HepG2 (cell line): ENCODE data around the gene GHRHR. TPM values are rescaled to one million over a fixed set of nuclear protein-coding genes. Genes with fewer than 3 reads are reported as not detected.

Experiments used
- CERS6 ChIP-seq: sonication (generic); formaldehyde crosslinking; IDR thresholded peaks from 2 replicates; pipeline ENCODE4 v1.5.0; 2020; ENCODE audit warnings: missing genetic modification reagents
- CREB1 ChIP-seq, 2 experiments: fragments of 450-650 bp in 1 of 2; IDR thresholded peaks; 2 replicates each; pipeline ENCODE4 v1.6.1; 2016 to 2017; ENCODE audit warnings: control low read depth in 1 of 2, mild to moderate bottlenecking in 1 of 2, missing compliant biosample characterization in 1 of 2, missing genetic modification characterization in 1 of 2
- ERF ChIP-seq: IDR thresholded peaks from 2 replicates; pipeline ENCODE4 v1.6.1; 2018; ENCODE audit warnings: missing biosample characterization, missing genetic modification reagents
- HHEX ChIP-seq: IDR thresholded peaks from 2 replicates; pipeline ENCODE4 v1.6.1; 2016; ENCODE audit warnings: control low read depth
- HOXD1 ChIP-seq: sonication (generic); formaldehyde crosslinking; IDR thresholded peaks from 2 replicates; pipeline ENCODE4 v1.5.0; 2020; ENCODE audit warnings: missing genetic modification reagents
- IKZF5 ChIP-seq: IDR thresholded peaks from 2 replicates; pipeline ENCODE4 v1.6.1; 2018; ENCODE audit warnings: missing genetic modification reagents, mild to moderate bottlenecking, missing compliant biosample characterization
- KDM2A ChIP-seq: sonication (generic); formaldehyde crosslinking; IDR thresholded peaks from 2 replicates; pipeline ENCODE4 v1.4.0; 2020; ENCODE audit warnings: low read depth, missing genetic modification reagents, borderline replicate concordance
- KDM5A ChIP-seq: fragments of 200-600 bp; sonication (generic); IDR thresholded peaks from 2 replicates; pipeline ENCODE4 v1.7.0; 2018; ENCODE audit warnings: antibody characterized with exemption, mild to moderate bottlenecking, low read length, borderline replicate concordance
- MED13 ChIP-seq: sonication (generic); formaldehyde crosslinking; IDR thresholded peaks from 2 replicates; pipeline ENCODE4 v1.5.0; 2020; ENCODE audit warnings: missing genetic modification reagents
- NR2F1 ChIP-seq, 2 experiments: fragments of 450-650 bp in 1 of 2; formaldehyde crosslinking in 1 of 2; IDR thresholded peaks; 2 replicates each; pipeline versions ENCODE4 v1.5.0 to v1.6.1; 2016 to 2020; ENCODE audit warnings: mild to moderate bottlenecking in 1 of 2, missing compliant biosample characterization in 1 of 2, missing genetic modification reagents in 1 of 2, moderate library complexity in 1 of 2
- PATZ1 ChIP-seq: sonication (generic); formaldehyde crosslinking; IDR thresholded peaks from 2 replicates; pipeline ENCODE4 v1.4.0; 2020; ENCODE audit warnings: missing genetic modification reagents
- POLR2AphosphoS5 ChIP-seq: IDR thresholded peaks from 2 replicates; pipeline ENCODE4 v1.6.1; 2012; ENCODE audit warnings: low read depth, low read length
- RFXAP ChIP-seq: sonication (generic); formaldehyde crosslinking; IDR thresholded peaks from 2 replicates; pipeline ENCODE4 v1.4.0; 2020; ENCODE audit warnings: missing genetic modification reagents, borderline replicate concordance
- RNF2 ChIP-seq: fragments of 450-650 bp; conservative IDR thresholded peaks from 2 replicates; pipeline ENCODE4 v1.6.1; 2016; ENCODE audit warnings: low read depth
- SIX1 ChIP-seq: sonication (generic); formaldehyde crosslinking; IDR thresholded peaks from 2 replicates; pipeline ENCODE4 v1.4.0; 2020; ENCODE audit warnings: missing genetic modification reagents, borderline replicate concordance
- SOX5 ChIP-seq: IDR thresholded peaks from 2 replicates; pipeline ENCODE4 v1.6.1; 2016; ENCODE audit warnings: borderline replicate concordance
- SP5 ChIP-seq: IDR thresholded peaks from 2 replicates; pipeline ENCODE4 v1.6.1; 2016; ENCODE audit warnings: low read depth, borderline replicate concordance
- ZBTB46 ChIP-seq: sonication (generic); formaldehyde crosslinking; IDR thresholded peaks from 2 replicates; pipeline ENCODE4 v1.4.0; 2020; ENCODE audit warnings: mild to moderate bottlenecking, missing genetic modification reagents, borderline replicate concordance
- ZFP91 ChIP-seq: sonication (generic); formaldehyde crosslinking; IDR thresholded peaks from 2 replicates; pipeline ENCODE4 v1.9.0; 2022; ENCODE audit warnings: missing genetic modification reagents, mild to moderate bottlenecking, borderline replicate concordance
- ZNF263 ChIP-seq: sonication (generic); formaldehyde crosslinking; IDR thresholded peaks from 2 replicates; pipeline ENCODE4 v1.4.0; 2020; ENCODE audit warnings: missing genetic modification reagents
- ZNF652 ChIP-seq: IDR thresholded peaks from 2 replicates; pipeline ENCODE4 v1.6.1; 2016; ENCODE audit warnings: low read depth, borderline replicate concordance
- ZNF709 ChIP-seq: sonication (generic); formaldehyde crosslinking; IDR thresholded peaks from 2 replicates; pipeline ENCODE4 v1.5.0; 2020; ENCODE audit warnings: mild to moderate bottlenecking, missing genetic modification reagents
- ZNF83 ChIP-seq: sonication (generic); formaldehyde crosslinking; IDR thresholded peaks from 2 replicates; pipeline ENCODE4 v1.4.0; 2020; ENCODE audit warnings: missing genetic modification reagents, mild to moderate bottlenecking, borderline replicate concordance
- polyA plus RNA-seq, 8 experiments: library from polyadenylated mRNA; depleted of rRNA in 3 of 8; stranded (reverse) in 7 of 8; unstranded in 1 of 8; fragments of >200 nt; fragmentation: Illumina TruSeq in 4 of 8; extraction: Trizol in 4 of 8; gene quantifications; 2 replicates each; pipeline versions ENCODE4 v1.2.1 to v1.2.3, GENCODE V29; 2011 to 2016; ENCODE audit warnings: low read depth in 4 of 8, missing spikeins in 1 of 8, mixed read lengths in 1 of 8; ENCODE audit not compliant: insufficient read depth in 1 of 8
- total RNA-seq, 5 experiments: library from RNA; depleted of rRNA; stranded (reverse); fragments of >200 nt; fragmentation: Illumina TruSeq; extraction: Trizol; gene quantifications; 2 replicates each; pipeline ENCODE4 v1.2.3, GENCODE V29; 2016; ENCODE audit warnings: low read depth in 1 of 5

Gene GHRHR
- total and polyA plus RNA-seq, 2 of the 13 experiments (the other 11 are each of a cell fraction or from before 2014, with no cell fraction given), result not detected

GRCh38 chr7:30974605-30975255, 11.0 kb downstream of the GHRHR start (continued):
- TF ChIP-seq PATZ1 (CRISPR knock-in tag) (peak; percentile 27; the same call in 1 of the 2 replicates), NR2F1 (CRISPR knock-in tag; IDR thresholded peaks at IDR 0.05) (peak in 1 of 2 experiments; percentile 32; a peak in 1 of 4 replicates), ZBTB46 (CRISPR knock-in tag) (no peak), ZNF652 (CRISPR knock-in tag) (no peak), HOXD1 (CRISPR knock-in tag) (no peak), IKZF5 (CRISPR knock-in tag) (no peak), ZFP91 (peak; percentile 27; the same call in 1 of the 2 replicates), SOX5 (CRISPR knock-in tag) (0 out of 2 replicates have a peak, but pooled peaks have one; percentile 29), CREB1 (IDR thresholded peaks at IDR 0.05) (0 out of 2 replicates have a peak, but pooled peaks have one; percentile 2), CREB1 (CRISPR knock-in tag; IDR thresholded peaks at IDR 0.05) (no peak), ERF (CRISPR knock-in tag) (no peak), RFXAP (no peak), KDM2A (CRISPR knock-in tag) (peak; percentile 39; the same call in 1 of the 2 replicates), POLR2AphosphoS5 (no peak), ZNF83 (CRISPR knock-in tag) (no peak), SP5 (CRISPR knock-in tag) (no peak), ZNF709 (CRISPR knock-in tag) (no peak), RNF2 (no peak), SIX1 (no peak), KDM5A (no peak), HHEX (CRISPR knock-in tag) (no peak), MED13 (CRISPR knock-in tag) (no peak), ZNF263 (CRISPR knock-in tag) (no peak), CERS6 (CRISPR knock-in tag) (no peak)
